Peyer's patch (tissue), 4 donors: ENCODE data around the gene RTEL1.
"Not testable (repeated sequence)": the region's sequence is repeated elsewhere in the genome, so short reads cannot be mapped to it uniquely, and the experiment has no call there.

Experiments
- CTCF ChIP-seq, 6 experiments: fragments of 450-650 bp in 4 of 6; fragments of 200-600 bp in 2 of 6; sonication (generic) in 1 of 6; IDR thresholded peaks; one replicate each; pipeline ENCODE4 v1.5.1; 2017 to 2019; ENCODE audit warnings: antibody characterized with exemption in 6 of 6, mild to moderate bottlenecking in 3 of 6, moderate library complexity in 1 of 6
- POLR2A ChIP-seq, 2 donors: fragments of 450-650 bp; IDR thresholded peaks; one replicate each; pipeline ENCODE4 v1.5.1; 2017; ENCODE audit warnings: antibody characterized with exemption in 2 of 2, mild to moderate bottlenecking in 2 of 2, moderate library complexity in 2 of 2

GRCh38 chr20:63631426-63631825 lies 26.7 kb upstream of the RTEL1 start:
- not testable (repeated sequence) for TF ChIP-seq POLR2A, CTCF (IDR thresholded peaks at IDR 0.05)
